Esophagus muscularis mucosa (tissue), 3 donors: ENCODE results near the gene SLC23A2.

Experiments
- POLR2A ChIP-seq: fragments of 450-650 bp; IDR thresholded peaks from one replicate; pipeline ENCODE4 v1.6.1; 2017; ENCODE audit warnings: antibody characterized with exemption, moderate library complexity, mild to moderate bottlenecking, low read depth
- TF ChIP-seq, protein P1 (sequence below), 3 experiments: fragments of 200-600 bp in 2 of 3; fragments of 450-650 bp in 1 of 3; sonication (generic) in 2 of 3; IDR thresholded peaks; one replicate each; pipeline ENCODE4 v1.5.1; 2017 to 2019; ENCODE audit warnings: antibody characterized with exemption in 3 of 3, mild to moderate bottlenecking in 2 of 3, moderate library complexity in 1 of 3

DNA sequence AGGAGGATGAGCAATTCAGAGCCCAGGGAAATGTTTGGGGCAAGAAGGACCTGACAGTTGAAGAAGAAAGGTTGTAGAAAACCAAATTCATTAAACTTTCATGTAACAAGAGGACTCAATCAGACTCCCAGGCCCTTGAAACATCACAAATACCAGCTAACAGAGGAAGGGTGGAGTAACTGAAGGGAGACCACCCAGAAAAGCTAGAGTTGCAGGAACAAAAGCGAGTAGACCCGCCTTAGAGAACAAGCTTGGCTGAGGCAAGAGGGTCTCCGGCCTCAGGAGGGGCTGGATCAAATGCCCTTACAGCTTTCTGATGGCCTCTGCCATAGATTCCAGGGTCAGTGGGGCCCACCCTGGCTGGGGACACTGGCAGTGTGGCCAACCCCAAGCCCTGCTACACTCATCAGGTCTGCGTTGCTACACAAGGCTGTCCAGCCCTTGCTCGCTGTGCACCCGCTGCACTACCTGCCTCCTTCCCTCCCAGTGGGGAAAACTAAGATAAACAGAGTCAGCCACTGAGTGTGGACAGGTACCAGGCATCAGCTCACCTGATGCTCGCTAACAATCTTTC is 110.0 kb downstream of the SLC23A2 start:
- TF ChIP-seq, protein P1, sequence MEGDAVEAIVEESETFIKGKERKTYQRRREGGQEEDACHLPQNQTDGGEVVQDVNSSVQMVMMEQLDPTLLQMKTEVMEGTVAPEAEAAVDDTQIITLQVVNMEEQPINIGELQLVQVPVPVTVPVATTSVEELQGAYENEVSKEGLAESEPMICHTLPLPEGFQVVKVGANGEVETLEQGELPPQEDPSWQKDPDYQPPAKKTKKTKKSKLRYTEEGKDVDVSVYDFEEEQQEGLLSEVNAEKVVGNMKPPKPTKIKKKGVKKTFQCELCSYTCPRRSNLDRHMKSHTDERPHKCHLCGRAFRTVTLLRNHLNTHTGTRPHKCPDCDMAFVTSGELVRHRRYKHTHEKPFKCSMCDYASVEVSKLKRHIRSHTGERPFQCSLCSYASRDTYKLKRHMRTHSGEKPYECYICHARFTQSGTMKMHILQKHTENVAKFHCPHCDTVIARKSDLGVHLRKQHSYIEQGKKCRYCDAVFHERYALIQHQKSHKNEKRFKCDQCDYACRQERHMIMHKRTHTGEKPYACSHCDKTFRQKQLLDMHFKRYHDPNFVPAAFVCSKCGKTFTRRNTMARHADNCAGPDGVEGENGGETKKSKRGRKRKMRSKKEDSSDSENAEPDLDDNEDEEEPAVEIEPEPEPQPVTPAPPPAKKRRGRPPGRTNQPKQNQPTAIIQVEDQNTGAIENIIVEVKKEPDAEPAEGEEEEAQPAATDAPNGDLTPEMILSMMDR (IDR thresholded peaks at IDR 0.05), result no peak
- no peak for TF ChIP-seq POLR2A
